Coronary artery (tissue), 2 donors: Measurements from ENCODE around the gene EAF2.

Experiments used
- DNase-seq: peaks from one replicate; pipeline ENCODE4 v3.0.0-alpha.2; 2017; ENCODE audit warnings: low spot score
- H3K27ac ChIP-seq, 2 donors: fragments of 200-600 bp; sonication (generic); one replicate each; pipeline ENCODE4 v1.5.1; 2016 to 2019
- H3K4me3 ChIP-seq: fragments of 200-600 bp; sonication (generic); 2 replicates; pipeline ENCODE4 v1.5.1; 2016; ENCODE audit warnings: mild to moderate bottlenecking, moderate library complexity
- CTCF ChIP-seq: fragments of 200-600 bp; sonication (generic); IDR thresholded peaks from one replicate; pipeline ENCODE4 v1.5.1; 2019; ENCODE audit warnings: antibody characterized with exemption

Gene EAF2

DNA sequence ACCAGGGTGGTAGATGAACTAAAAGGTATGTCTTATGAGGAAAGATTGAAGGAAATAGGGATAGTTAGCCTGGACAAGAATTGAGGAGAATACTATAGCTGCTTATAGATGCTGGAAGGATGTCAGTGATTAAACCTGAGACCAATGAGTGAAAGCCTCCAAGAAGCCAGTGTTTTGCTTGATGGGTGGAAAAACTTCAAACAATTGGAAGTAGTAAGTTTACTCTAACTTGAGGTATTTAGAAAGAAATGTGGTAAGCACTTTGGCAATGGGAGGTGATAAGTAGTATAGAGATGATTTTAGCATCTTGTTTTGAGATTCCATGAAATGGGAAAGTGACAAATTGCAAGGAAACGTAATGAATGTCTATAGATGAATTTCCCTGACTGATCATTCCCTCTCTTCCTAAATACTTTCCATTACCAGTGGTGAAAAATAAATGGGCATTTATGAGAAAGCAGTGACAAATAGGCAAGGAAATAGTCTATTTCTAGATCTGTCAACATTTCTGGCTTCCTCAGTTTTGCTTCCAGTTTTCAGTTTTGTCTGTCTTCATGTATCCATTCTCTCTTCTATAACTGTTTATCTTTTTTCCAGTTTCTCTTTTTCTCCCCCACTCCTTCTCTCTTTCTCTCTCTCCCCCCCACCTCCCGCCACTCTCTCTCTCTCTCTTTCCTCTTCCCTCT lies 78.4 kb downstream of the EAF2 start:
- H3K27ac ChIP-seq, result peak overlapping the region in 1 of 2 donors; percentile 5
- TF ChIP-seq CTCF, result no peak
- no peak for DNase-seq
- no peak overlapping the region for H3K4me3 ChIP-seq

DNA sequence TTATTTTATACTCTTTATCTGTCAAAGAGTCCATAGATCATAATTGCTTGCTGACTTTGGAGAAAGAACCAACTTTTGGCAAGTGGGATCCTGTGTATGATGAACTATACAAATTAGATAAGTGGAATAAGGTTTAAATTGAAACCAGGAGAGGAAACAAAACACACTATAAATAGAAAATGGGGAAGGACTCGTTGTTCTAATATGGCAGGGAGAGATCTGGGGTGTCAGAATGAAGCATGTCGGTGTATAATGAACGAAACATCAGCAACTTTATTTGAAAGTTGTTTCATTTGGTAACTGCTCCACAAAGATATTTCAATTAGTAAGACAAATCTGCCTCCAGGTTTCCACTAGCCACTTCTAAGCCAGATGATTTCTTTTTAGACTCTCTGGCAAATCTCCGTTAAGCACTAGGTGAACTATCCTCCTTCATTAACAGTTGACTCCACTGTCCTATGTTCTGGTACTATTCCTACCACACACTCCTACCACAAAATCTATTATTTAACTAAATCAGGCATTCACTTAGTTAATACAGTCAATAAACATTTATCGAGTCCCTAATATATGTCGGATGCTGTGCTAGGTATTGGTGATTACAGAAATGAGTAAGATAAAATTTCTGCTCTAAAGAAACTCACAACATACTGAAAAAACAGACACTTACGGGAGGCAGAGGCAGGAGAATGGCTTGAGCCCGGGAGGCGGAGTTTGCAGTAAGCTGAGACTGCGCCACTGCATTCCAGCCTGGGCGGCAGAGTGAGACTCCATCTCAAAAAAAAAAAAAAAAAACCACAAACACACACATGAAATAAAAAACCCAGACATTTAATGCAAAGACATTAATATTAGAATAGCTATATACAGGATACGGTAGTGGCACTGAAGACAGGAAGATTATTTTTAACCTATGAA lies 79.3 kb downstream of the EAF2 start:
- no peak for TF ChIP-seq CTCF
- H3K27ac ChIP-seq, result no peak overlapping the region
- DNase-seq, result no peak
- H3K4me3 ChIP-seq, result no peak overlapping the region

GRCh38 chr3:121916189-121916588 lies 81.2 kb downstream of the EAF2 start:
- no peak for DNase-seq
- no peak for TF ChIP-seq CTCF
- Histone ChIP-seq H3K27ac (no peak overlapping the region), H3K4me3 (no peak overlapping the region)

- no peak for DNase-seq
- TF ChIP-seq CTCF, result no peak
- Histone ChIP-seq H3K4me3 (no peak overlapping the region), H3K27ac (no peak overlapping the region)
These were observed 83.9 kb downstream of the EAF2 start for GRCh38 chr3:121918779-121919483.

- H3K27ac ChIP-seq, result no peak overlapping the region
- no peak for DNase-seq
- no peak overlapping the region for H3K4me3 ChIP-seq
- TF ChIP-seq CTCF, result no peak
These were observed 89.7 kb downstream of the EAF2 start for GRCh38 chr3:121924734-121925133.

DNA sequence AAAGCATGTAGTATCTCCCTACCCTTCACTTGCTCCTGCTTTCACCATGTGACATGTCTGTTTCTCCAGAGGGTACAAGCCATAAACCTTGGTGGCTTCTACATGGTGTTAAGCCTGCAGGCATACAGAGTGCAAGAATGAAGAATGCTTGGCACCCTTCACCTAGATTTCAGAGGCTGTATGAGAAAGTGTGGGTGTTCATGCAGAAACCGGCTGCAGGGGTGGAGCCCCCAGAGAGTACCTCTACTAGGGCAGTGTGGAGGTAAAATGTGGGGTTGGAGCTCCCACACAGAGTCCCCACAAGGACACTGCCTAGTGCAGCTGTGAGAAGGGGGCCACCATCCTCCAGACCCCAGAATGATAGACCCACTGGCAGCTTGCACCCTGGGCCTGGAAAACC lies 91.4 kb downstream of the EAF2 start:
- H3K4me3 ChIP-seq, result no peak overlapping the region
- no peak for TF ChIP-seq CTCF

More for the DNA sequence above, 91.4 kb downstream of the EAF2 start:
- DNase-seq, result no peak
- no peak overlapping the region for H3K27ac ChIP-seq
